NCI-H82 (cell line): ENCODE results near the gene FBXO15.

Experiments
- DNase-seq: peaks from one replicate; lab custom pipeline; 2025; lab: John Stamatoyannopoulos, UW

FBXO15 gene

DNA sequence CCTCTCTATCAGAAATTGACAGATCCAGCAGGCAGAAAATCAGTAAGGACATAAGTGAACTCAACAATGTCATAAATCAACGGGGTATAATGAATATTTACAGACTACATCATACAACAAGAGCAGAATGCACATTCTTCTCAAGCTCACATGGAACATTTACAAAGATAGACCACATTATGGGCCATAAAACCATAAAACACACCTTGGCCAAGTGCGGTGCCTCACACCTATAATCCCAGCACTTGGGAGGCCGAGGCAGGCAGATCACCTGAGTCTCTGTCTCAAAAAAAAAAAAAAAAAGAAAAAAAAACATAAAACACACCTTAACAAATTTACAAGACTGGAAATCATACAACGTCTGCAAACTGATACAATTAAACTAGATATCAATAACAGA is 36.7 kb downstream of the FBXO15 start:
- no peak for DNase-seq

DNA sequence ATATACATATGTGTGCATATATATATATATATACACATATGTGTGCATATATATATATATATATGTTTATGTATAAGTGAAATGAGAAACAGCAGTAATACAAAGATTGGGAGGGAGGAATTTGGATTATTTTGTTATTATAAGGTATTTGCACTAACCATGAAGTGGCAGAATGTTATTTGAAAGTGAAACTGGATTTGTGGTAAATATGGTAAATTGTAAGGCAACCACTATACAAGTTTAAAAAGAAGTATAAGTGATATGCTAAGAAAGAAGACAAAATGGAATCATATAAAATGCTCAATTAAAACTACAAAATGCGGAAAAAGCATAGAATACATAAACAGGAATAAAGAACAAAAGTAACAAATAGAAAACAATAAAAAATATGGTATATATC is 37.5 kb downstream of the FBXO15 start:
- no peak for DNase-seq

DNA sequence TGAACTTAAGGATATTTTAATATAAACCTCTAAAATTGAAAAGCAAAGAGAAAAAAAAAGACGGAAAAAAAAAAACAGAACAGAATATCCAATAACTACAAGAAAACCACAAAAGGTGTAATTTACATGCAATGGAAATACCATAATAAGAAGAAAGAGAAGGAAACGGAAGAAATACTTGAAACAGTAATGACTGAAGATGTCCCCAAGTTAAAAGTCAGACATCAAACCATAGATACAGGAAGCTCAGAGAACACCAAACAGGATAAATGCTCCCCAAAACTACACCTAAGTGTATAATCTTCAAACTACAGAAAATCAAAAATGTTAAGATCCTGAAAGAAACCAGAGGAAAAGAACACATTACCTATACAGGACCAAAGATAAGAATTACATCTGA is 39.2 kb downstream of the FBXO15 start:
- no peak for DNase-seq

DNA sequence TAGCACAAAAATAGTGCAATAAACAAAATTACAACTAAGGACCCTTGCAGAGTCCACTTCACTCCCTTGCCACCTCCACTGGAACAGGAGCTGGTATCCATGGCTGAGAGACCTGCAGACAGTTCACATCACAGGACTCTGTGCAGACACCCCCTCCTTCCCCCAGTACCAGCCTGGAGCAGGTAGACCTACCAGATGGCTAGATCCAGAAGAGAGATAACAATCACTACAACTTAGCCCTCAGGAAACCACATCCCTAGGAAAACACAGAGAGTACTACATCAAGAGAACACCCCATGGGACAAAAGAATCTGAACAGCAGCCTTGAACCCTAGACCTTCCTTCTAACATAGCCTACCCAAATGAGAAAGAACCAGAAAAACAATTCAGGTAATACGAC is 49.8 kb downstream of the FBXO15 start:
- no peak for DNase-seq

DNA sequence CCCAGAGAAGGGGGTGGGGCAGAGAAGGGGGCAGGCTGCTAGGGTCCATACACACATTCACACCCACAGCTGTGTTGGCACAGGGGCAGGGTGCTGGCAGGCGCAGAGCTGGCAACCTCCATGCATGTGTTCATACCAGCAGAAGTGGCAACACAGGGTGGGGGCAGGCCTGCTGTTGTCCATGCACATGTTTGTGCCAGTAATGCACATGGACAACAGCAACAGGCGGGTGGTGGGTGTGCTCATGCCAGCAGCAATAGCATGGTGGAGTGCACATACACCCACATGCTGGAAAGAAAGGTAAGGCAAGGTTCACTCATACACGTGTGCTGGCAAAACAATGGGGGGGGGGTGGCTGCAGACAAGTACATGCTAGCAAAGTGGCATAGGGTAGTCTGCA is 54.7 kb downstream of the FBXO15 start:
- DNase-seq: no peak

DNA sequence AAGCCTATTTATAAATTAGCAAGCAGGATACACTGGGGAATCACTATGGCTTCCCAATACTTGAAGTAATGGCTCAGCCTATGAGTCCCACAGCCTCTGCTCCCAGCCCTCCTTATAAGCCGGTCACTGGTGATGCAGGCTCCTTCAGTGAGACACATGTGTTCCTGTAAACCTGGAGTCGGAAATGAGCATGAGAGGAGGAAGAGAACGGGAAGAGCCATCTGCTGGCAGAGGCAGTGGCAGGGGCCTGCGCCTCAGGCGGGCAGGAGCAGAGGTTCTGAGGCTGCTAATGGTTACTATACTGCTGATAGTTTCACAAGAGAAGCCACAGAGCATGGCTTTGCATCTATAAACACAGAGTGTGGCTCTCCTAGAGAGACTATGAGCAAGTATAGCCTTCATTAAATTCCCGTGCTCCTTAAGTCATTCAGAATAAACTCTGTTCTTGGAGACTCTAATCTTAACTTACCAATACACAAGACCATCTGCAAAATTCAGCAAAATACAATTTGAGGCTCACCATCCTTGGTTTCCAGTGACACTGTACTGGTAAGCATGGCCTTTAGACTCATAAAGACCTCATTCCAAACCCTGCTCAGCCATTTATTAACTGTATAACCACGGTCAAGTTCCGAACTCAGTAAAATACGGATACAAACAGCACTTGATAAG is 63.3 kb downstream of the FBXO15 start:
- peak; percentile 19 for DNase-seq

DNA sequence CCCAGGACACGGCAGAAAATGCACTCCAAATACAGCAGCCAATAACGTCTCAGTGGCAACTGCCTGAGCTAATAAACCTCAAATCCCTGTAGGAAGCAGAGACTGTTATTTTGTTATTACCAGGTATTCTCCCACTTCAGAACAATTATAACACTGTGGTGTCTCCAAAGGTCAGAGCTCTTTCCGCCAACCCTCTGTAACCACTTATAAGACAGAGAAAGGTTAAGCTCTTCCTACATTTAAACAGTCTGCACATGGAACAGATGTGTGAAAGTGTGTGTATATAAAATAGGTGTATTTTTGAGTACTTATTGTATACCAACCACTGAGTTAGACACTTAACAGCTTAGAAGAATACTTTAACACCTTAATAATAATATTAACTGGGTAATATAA is 64.1 kb downstream of the FBXO15 start:
- DNase-seq: no peak

DNA sequence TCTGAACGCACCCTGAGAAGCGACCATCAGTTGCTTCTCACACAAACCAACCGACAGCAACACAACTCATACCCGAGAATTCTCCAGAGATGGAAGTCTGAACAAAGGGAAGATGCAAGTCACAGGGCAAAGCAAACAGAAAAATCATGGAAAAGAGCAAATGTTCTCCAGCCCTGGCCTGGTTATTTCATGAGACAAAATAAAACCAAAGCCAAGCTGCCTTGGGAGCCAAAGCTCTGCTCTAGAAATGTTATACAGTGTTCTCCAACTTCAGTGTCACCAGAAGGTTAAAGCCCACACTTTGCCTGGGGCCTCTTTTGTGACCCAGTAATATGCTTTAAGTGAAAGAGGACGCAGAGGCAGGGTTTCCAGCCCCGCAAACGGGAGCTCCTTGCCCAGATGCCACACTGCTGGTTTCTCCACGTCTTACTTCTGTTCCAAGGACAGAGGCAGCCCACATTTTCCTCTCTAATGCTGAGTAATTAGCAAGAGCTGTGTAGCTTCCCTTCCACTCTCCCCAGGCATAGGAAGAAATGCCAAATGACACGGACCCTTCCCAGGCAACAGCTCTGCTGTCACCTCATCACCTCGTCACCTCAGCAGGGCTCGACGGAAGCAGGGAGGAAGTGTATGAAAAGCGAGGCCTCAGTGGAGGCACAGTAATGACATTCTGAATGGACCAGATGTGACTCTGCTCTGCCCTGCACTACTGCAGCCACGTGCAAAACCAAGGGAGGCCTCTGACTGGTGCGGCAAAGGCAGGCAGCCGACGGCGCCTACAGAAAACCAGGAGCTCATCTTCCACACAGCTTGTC is 64.7 kb downstream of the FBXO15 start:
- DNase-seq: no peak

DNA sequence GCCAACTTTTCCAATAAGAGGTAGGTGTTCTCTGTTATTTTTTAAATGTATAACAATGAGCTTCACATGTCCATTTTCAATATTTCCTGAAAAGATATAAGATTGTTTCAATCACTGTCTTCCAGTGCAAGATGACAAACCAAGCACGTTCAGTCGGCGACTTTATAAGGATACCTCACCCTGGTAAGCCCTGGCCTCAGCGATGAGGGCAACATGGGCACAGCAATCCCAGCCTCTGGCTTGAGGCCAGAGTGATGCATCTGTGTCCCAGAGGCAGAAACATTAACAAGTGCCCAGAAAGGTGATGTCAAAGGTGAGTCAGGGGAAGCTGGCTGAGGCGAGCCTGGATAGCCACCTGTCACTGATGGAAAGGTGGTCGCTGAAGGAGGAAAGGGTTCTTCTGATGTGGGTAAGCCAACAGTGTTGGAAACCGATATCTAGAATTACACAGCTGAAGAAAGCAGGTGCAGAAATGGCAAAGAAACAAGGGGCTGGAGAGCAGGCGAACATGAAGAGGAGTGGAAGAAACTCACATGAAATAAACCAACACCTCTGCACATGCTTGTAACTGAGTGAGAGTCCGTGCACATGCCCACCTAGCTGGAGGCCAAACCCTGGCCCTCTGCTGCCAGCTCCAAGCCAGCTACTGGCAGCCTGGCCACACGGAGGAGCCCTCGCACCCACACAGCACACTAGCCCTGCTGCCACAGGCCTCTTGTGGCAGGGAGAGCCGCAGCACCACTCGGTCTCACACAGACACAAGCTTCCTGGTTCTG is 65.5 kb downstream of the FBXO15 start:
- DNase-seq: peak; percentile 39

DNA sequence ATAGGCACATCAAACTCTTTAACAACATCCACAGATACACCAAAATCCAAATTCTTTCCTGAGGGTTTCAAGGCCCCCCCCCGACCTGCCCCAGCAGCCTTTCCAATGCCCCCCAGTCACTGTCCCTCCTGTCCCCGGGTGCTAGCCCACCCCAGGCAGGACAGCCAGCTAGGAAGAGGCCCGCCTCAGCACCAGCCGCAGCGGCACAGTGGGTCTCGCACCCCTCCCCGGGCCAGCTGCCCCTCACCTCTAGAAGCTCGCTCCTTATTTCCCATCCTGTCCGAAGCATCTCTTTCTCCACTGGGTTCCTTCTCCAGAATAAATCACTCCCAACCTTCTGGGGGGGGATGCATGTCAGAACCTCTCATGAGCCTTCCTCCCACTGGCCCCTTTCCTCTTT is 69.4 kb downstream of the FBXO15 start:
- no peak for DNase-seq

DNA sequence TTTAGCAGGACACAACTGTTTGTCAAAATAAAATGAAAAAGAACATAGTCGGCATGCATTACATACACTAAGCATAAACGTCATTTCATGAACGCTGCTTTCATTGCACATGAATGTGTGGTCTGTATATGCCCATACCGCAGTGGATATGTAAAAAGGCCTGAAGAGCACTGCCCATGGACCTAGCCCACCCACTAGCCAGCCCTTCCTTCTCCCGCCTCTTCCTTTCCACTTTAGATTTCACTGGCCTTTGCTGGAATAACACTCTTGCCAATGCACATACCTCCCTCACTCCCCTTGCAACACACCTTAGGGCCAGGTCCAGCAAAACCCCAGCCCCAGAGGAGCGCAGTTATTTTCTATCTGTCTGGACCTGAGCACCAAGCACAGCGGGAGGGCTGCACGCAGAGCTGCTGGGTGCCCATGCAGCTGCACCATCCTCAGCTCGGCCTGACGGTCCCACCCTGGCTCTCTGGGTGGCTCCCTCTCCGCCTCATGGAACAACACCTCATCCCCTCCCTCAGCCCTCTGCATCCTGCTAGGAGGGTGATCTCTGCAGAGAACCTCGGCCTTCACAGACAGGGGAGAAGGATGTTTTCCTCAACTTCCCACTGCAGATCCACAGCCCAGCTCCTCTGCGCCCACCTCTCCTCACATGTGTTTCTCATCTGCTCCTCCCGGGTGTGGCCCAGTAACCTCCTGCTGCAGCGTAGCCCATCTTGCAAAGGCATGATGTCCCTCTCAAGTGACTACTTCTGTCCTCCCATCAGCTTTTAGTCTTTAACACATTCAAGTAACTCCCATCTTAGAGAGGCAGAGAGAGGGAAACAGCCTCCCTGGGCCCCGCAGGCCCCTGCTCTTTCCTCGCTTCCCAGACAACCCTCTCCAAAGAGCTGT is 72.7 kb downstream of the FBXO15 start:
- no peak for DNase-seq

DNA sequence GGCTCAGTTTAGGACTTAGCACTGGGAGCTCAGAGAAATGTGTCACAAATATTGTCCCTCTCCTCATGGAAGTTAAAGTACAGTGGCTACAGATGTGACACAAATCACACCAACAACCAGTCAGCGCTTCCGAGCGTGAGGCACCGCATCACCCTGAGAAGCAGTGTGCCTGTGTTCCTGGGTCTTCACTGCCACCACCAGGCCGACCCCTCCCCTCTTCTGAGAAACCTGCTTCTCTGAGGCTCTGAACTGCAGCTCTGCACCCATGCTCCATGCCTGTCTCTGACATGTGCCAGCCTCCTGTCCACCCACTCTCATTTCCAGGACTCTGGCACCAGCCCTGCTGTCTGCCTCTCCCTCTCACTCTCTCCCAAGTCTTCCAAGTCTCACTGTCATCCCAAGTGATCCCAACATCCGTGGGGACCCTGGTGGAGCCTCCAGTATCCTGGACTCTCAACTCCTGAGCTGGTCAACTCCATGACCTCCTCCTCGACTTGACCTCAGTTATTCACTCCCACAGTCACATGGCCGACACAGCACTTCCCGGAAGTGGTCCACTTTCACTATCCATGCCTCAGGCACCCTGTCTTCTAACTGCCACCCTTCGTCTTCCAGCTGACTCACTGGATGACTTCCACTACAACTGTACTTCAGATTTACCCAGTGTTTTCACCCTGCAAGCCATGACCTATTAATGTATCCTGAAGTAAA is 73.5 kb downstream of the FBXO15 start:
- no peak for DNase-seq

DNA sequence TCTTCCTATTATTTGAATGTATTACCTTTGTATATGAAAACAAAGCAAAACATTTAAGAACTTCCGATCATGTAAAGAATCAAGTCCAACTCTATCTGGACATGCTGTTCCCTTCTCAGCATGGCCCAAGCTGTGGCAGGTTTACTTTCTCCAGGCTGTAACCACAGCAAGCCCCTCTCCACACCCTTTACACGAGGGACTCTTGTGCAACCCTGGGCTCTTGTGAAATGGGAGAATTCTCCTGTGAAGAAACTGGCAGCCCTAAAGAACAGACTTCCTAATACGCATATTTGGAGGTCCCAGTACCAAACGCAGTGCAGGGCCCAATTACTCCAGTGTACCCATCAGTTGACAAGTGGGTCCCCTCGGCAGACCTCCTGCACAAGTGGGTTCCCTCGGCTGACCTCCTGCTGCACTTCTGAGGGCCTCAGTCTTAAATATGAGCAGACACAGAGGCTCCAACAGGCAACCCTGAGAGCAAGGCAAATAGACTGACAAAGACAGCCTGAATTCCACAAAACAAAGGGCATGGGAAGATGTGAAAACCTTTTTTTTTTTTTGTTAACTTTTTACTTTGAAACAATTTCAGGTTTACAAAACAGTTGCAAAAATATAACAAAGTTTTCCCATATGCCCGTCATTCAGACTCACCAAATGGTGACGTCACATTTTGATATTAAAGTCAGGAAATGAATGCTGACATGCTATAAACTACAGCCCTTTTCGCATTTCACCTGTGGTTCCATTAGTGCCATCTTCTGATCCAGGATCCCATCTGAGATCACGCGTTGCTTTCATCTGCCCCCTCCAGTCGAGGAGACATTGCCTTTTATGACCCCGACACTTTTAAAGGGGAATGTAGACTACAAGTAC is 78.2 kb downstream of the FBXO15 start:
- DNase-seq: no peak

DNA sequence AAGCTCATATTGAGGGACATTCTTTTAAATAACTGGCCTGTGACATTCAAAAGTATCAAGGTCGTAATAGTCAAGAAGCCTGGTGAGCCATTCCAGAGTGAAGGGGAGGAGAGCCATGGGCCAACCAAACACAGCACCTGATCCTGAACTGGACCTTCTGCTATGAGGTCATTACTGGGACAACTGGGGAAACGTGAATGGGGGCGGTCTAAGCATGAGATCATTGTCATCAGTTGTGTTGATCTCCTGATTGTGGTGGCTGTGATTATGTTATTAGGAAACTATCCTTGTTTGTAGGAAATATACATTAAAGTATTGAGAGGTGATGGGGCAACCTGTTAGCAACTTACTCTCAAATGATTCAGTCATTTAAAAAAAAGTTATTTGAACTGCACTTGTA is 79.3 kb downstream of the FBXO15 start:
- no peak for DNase-seq

DNA sequence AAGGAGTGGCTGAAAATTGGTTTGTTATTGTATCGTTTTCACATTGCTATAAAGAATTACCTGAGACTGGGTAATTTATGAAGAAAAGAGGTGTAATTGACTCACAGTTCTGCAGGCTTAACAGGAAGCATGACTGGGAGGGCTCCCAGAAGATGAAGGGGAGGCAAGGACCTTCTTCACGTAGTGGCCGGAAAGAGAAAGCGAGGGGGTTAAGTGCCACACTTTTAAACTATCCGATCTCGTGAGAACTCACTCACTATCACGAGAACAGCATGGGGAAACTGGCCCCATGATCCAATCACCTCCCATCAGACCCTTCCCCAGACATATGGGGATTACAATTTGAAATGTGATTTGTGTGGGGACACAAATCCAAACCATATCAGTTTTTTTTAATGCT is 81.6 kb downstream of the FBXO15 start:
- DNase-seq: no peak

DNA sequence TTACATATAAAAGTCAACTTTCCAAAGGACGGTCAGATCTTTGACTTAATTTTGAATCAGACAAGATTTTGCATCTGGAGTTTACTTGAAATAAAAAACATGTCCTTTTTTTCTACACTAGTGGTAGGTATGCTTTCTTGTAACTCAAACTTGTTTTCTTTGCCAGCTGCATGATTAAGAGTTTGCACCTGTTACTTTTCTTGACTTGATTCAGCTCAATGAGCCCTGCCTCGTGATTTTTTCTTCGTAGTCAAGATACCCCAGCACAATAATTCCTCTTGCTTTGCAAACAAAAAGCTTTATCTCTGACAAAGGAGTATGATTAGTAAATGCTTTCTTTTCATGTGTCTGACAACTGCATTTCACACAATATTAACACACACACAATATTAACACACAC is 82.3 kb downstream of the FBXO15 start:
- no peak for DNase-seq

DNA sequence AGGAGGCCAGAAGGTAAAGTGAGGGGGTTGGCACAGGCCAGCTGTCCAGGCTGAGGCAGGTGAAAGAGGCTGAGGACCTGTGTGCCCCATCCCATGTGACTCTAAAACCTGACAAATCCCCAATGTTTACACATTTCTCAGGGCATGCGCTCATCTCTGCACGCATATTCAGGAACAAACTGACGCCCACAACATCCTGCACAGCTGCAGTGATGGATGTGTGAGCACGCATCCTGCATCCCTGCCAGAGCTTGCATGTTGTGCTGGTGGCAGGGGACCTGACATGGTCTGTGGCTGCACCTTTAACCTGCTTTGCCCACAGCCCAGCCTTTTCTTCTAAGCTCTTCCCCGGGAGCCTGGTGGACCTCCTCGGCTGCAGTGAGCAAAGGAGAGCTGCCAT is 83.1 kb downstream of the FBXO15 start:
- no peak for DNase-seq

DNA sequence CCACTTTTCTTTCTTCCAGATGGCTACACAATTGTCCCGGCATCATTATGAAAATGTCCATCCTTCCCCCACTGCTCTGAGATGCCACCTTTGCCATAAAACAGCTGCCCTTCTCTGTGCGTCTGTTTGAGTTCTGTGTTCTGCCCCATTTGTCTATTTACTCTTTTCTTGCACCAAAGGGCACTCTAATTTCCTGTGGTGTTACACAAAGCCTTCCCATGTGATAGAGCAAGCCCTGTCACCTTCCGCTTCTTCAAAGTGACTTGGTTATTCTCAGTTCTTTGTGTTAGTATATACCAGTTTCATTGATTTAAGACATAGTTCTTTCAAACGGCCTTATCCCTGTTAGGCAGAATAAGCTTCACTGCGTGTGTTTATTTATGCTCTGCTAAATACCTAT is 84.1 kb downstream of the FBXO15 start:
- DNase-seq: no peak

DNA sequence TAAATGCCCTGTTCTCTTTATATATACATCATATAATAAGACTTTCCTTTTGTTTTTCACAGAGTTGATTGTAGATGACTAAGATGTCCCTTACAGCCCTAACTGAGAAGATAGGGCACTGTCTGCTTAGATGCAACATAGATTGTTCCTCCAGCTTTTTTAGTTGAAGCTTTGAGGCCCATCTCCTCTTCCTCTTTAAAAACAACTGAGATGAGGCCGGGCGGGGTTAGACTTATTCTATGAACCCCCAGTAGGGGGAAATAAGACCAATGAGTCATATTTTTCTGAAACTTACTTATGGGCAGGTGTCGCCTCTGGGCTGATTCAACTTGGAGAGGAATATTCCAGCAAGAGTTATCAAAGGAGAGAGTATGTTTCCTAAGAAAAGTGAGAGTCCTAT is 84.6 kb downstream of the FBXO15 start:
- DNase-seq: no peak

DNA sequence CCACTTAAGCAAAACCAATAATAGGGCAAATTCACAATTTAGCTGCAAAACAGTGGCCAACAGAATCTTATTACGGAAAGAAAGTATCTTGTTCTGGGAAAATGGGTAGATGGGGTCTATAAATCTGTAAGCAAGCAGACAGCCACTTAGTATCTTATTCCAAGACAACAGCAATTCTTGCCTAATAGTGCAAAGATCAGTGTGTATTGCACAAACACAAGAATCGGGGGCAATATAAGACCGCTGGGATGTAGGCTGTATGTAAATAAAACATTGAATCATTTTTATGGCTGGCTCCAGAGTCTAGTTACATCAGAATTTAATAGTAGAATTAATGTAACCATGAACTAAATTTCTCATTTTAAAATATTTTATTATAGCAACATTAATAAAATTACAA is 85.6 kb downstream of the FBXO15 start:
- no peak for DNase-seq
